Stomach (tissue), 4 donors: ENCODE measurements around the gene CLTCL1.
"Not testable (repeated sequence)": the region's sequence is repeated elsewhere in the genome, so short reads cannot be mapped to it uniquely, and the experiment has no call there.

Experiments used
- CTCF ChIP-seq, 7 experiments: fragments of 450-650 bp in 4 of 7; fragments of 200-600 bp in 3 of 7; sonication (generic) in 3 of 7; IDR thresholded peaks; one replicate each; pipeline ENCODE4 v1.5.1; 2016 to 2019; ENCODE audit warnings: antibody characterized with exemption in 7 of 7, control low read depth in 2 of 7, mild to moderate bottlenecking in 1 of 7
- POLR2A ChIP-seq, 4 donors: fragments of 450-650 bp; IDR thresholded peaks; one replicate each; pipeline ENCODE4 v1.6.1; 2016; ENCODE audit warnings: antibody characterized with exemption in 4 of 4, control low read depth in 2 of 4, mild to moderate bottlenecking in 1 of 4, moderate library complexity in 1 of 4
- POLR2AphosphoS5 ChIP-seq, 3 donors: sonication (generic); formaldehyde crosslinking; IDR thresholded peaks; one replicate each; pipeline ENCODE4 v1.6.1; 2016; ENCODE audit warnings: antibody characterized with exemption in 3 of 3

DNA sequence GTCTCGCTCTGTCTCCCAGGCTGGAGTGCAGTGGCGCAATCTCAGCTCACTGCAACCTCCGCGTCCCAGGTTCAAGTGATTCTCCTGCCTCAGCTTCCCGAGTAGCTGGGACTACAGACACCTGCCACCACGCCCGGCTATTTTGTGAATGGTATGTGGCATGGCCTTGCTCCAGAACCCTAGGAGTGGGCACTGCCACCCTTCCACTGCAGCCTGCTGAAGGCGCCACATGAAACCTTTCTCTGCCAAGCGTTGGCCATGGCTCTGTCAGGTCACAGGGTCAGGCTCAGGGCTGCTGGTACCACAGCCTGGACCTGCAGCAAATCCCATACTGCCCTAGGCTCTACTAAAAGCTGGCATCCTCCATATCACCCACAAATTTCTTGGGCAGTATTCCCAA, 135.4 kb downstream of the CLTCL1 start:
- not testable (repeated sequence) for TF ChIP-seq CTCF, POLR2AphosphoS5, POLR2A (IDR thresholded peaks at IDR 0.05)
